UCSD-AML1 (cell line): ENCODE data around the gene COL6A5.
"Not testable (repeated sequence)": the region's sequence is repeated elsewhere in the genome, so short reads cannot be mapped to it uniquely, and the experiment has no call there.

Experiments
- DNase-seq: peaks from one replicate; lab custom pipeline; 2025; ENCODE audit not compliant: unreplicated experiment; lab: John Stamatoyannopoulos, UW

Gene COL6A5

DNA sequence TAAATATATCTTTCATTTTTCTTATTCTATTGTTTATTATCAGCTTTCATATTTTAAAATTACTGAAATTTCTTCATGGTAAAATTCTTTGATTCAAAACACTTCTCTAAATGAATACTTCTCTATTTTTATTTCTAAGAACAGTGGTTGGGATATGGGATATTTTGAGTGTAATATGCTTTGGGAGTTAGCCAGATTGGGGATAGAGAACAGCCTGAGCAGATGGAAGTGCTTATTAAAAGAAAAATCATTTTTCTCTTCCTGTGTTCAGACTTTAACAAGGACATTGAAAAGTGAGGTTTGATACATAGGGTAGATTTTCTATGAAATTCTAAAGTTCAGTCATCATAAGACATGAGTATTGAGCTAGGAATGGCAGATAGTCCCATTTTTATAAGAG, 84.8 kb downstream of the COL6A5 start:
- DNase-seq, result no peak

DNA sequence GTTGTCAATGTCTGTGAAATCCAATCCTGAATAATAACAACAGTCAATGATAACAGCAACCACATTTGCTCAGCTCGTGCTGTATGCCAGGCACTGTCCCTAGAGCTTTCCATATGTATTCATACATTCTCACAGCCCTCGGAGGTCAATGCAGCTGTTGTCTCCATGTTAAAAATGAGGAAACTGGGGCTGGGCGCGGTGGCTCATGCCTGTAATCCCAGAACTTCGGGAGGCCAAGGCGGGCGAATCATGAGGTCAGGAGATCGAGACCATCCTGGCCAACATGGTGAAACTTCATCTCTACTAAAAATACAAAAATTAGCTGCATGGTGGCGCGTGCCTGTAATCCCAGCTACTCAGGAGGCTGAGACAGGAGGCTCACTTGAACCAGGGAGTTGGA, 86.6 kb downstream of the COL6A5 start:
- DNase-seq, result not testable (repeated sequence)

DNA sequence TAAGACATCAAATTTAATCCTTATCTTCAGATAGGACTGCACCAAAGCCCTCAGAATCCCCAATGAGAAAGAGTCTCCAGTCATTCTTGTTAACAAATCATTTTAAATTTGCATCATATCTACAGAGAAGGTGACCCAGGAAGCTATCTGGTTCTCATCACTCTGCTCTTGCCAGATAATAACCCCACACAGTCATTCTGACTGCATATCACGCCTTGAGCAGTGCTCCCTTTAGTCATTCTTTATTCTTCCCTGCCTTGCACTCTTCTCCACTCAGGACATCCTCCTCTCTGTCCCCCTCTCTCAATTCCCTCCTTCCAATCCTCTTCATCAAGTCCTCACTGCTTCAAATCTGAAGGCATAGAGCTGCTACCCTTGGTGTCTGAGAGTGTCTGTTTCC, 87.8 kb downstream of the COL6A5 start:
- no peak for DNase-seq

DNA sequence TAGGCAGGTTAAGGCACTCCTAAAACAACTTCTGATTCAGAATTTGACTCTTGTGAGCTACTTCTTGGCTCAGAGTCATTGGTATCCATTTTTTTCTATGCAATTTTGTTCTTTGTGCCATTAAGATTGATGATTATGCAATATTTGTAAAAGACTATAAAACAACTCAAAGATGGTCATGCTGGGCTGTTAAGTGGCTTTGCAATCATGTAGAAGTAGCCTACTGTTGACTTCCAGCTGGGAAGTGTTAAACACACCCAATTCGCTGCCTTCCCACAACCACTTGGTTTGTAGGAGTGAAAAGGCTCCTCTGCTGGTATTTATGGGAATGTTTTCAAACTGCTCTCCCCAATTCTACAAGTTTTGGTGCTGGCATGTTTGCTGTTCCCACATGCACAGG, 96.8 kb downstream of the COL6A5 start:
- no peak for DNase-seq

DNA sequence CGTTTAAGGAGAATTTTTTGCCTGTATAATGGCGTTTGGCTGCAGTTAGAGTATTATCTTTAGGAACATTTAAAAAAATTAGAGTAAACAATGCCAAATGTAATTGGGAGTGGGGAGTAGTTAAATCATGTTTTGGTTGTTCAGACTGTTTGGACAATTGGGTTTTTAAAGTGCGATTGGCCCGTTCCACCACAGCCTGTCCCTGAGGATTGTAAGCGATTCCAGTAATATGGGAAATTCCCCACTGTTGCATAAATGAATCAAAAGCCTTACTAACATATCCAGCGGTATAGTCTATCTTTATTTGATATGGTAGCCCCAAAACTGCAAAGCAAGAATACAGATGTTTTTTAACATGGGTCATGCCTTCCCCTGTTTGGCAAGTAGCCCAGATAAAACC, 101.4 kb downstream of the COL6A5 start:
- not testable (repeated sequence) for DNase-seq

DNA sequence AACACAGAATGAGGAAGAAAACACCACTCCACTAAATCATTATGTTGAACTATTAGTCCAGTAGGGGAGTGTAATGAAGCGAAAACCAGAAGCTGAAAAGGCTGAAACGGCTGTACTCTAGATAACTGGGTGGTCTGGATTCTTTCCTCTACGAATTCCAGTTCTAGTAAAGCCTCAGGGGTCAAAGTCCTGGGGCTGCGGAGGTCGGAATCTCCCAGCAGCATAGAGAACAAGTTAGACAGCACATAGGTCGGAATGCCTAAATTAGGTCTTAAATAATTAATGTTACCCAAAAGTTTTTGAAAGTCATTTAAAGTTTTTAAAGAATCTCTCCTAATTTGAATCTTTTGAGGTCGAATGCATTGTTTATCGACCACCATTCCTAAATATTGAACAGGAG, 102.7 kb downstream of the COL6A5 start:
- not testable (repeated sequence) for DNase-seq

DNA sequence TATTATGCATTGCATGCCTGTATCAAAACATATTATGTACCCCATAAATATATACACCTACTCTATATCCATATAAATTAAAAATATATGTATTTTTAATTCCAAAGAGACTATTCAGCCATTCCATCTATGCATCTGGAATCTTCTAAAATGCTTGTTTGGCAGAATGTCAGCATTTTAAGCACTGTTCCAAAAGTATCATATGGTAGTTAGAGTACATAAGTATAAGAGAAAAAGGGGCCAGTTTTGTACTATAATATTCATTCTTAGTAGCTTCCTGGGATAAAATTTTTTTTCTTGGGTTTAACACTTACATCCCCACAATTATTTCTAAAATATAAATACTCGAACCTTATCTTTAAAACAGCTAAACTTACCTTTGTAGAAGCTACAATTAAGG, 111.1 kb downstream of the COL6A5 start:
- DNase-seq, result no peak

DNA sequence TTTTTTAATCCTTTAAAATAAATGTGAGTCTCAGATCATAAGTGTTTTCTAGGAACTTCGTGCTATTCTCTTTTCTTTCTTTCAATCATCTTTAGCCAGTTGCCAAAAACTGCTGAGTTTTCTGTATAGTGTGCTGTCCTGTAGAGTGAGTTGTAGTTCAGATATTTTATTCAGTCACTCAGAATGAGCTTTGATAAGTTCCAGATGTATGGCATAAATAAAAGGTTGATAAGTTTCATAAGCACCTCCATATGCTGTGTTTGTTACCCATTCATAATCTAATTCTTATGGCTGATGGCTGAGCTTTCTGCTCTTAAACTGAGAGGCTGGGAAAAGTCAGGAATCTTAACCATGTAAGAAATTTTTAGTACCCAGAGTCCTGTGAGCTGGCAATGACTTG, 112.2 kb downstream of the COL6A5 start:
- no peak for DNase-seq

DNA sequence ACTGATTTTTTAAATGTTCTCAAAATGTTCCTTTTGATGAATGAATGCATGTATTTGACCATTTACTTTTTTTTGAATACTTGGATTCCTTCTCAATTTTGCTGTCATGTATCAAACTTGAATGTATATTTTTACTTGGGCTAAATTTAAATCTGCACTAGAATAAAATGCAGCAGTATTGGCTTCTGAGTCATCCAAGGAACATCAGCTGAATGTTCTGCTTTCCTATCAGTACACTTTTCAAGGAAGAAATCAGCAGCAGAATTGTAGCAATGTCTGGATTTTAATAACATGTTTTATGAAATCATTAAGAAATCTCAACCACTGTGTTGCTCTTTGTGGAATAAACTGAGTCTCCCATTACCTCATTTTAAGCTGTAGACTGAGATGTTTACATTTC, 114.5 kb downstream of the COL6A5 start:
- DNase-seq, result no peak

DNA sequence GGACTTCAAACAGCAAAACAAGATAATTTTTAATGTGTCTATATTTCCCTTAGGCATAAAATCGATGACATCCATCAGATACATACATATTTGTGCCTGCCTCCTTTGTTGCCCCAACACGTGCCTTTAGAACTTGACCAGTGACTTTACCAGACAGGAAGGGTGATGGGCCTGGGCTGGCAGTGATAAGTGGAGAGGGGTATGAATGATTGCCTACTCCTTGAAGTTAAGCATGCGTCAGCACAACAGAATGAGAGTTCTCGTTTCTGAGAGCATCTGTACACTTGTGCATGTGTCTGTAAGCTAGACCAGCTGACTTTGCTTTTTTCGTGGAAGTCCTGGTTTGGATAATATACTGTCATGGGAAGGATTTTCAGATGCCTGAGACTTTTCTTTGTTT, 116.6 kb downstream of the COL6A5 start:
- DNase-seq, result no peak

DNA sequence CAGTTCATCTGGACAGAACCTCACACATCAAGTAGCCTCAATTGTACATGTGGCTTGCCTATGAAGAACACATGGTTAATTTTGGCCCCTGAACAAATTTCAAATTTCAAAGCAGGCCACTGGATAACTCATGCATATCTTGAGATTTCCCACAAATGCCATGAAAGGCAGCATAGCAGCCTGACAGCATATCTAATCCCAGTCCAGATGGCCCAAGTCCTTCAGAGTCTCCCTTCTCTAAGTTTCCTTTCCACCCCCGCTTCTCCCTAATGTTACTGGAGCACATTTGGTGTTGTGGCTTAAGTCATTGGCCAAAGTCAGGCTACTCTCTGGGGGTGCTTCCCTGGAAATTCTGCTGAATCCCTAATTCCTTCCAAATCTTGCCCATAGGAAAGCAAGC, 117.7 kb downstream of the COL6A5 start:
- no peak for DNase-seq

DNA sequence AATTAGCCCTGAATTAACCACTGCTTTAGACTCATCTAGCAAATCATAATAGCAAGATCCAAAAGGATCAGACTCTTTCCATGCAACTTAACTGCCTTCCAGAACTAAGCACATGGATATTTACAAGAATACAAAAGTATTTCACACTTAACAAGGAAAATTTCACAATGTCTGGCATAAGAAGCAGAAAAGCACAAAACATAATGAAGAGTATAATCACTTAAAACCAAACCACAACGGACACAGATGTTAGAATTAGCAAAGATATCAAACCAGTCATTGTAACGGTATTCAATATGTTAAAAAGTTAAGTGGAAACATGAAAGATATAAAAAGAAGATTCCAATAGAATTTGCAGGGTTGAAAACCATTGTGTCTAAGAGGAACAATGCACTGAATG, 120.0 kb downstream of the COL6A5 start:
- DNase-seq, result no peak

DNA sequence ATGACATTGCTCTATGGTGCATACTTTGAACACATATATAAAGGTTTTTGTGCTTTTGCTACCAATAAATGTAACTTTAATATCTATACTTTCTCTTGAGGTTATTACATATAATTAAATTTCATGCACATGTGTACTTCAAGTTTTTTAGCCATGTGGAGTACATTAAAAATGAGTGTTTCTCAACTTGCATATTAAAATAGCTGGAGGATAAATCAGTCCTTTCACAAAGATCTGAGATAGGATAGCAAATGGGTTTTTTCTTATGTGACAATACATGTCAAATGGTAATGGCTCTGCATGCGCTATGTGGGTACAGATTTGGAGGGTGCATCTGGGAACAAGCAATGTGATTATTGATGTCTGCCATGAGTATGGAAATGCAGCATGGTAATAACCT, 122.8 kb downstream of the COL6A5 start:
- no peak for DNase-seq

DNA sequence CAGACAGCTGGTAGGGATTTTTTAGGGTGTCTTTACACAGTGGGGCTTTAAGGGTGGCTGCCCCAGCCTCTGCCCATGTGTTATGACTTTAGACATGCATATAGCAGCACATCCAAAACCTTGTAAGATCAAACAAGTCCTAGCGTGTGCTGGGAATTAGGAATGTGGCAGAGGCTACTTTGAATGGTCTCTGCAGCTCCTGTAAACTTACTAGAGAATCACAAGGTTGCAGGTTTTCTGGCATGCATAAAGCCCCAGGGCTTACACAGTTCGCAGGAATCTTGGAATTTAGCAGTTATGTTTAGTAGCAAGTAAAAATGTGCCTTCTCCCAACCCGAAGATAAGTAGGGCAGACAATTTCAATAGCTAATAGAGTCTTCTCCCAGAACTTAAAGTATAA, 124.7 kb downstream of the COL6A5 start:
- no peak for DNase-seq

DNA sequence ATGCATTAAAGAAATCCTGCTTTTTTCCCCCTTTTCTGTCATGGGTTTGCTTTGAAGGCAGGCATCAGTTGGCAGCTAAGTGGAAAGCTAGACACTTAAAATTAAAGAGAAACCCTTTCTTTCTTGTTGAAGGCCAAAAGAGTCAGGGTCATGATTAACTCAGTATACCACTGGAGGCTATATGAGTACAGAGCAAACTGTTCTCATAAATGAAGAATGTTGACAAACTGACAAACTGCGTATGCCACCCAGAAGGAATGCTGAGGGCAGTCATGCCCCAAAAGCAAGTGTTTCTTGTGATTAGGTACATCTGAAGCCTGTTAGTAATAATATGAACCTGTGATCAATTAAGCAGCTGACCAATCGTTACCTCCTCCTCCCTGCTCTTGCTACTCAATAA, 127.9 kb downstream of the COL6A5 start:
- DNase-seq, result no peak

DNA sequence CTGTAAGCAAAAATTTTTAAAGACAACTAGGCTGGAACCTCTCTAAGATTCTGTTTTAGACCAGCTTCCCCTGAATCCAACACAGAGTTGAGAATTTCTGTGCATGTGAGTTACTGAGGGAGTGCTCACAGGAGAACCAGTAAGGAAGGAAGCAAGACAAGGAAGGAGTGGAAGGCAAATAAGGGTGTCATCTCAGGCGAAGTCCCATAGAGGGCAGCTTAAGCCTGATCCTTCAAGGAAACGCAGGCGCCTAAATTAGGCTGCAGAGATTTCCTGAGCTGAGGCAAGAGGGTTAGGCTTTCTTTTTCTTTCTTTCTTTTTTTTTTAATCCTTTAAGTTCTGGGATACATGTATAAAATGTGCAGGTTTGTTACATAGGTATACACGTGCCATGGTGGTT, 135.3 kb downstream of the COL6A5 start:
- DNase-seq, result no peak

DNA sequence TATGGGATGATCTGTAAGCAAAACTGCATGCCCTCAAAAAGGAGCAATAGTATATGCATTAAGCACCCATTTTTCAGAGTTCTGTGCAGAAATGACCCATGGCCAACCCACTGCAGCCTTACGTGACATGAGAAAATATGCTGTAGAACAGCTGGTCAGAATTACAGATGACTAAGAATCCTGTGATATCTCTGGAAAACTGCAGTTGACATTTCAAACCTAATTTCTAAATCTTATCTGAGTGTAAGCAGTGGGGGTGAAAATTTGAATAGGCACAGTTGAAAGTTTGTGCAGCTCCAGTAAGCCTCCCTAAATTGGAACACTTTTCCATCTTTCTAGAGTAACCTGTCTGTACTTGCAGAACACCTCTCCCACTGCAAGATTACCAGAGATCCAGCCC, 142.8 kb downstream of the COL6A5 start:
- no peak for DNase-seq

DNA sequence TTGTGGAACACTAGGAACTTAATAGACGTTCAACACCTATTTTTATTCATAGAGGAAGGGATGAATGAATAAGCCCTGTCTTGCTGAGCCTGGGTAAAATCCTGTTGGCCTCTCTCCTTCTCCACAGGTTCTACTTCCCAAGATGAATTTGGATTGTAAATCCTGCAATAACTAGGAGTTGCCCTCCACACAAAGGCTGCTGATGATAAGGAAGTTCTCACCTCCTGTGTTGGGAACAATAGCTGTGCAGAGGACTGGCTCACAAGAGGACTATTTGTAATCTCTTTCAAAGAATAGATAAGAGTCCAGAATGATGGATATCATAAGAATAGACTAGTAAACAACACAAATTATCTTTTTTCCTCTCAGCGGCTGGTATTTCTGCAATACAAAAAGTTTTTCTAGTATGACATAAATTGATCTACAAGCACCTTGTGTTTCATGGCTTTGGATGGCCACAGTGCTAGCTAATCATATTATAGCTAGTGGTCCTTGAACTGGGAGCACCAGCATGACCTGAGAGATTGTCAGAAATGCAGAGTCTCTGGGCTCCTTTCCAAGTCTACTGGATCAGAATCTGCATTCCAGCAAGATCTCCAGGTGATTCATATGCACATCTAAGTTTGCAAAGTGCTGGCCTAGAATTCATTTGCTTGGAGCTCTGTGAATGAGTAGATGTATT, 143.4 kb downstream of the COL6A5 start:
- no peak for DNase-seq

DNA sequence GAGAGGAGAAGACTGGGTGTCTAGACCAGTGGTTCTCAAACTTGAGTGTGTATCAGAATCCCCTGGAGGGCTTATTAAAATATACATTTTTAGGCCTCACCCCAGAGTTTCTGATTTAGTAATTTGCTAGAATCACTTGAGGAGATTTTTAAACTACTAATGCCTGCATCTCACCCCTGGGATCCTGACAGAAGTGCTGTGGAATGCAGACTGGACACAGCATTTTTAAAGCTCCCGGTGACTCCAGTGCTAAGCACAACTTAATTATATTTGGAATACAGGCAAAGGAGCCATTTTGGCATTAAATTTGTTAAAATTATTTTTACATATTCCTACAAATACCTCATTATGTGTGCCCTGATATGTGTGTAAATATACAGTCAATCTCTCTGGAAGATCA, 144.8 kb downstream of the COL6A5 start:
- no peak for DNase-seq

DNA sequence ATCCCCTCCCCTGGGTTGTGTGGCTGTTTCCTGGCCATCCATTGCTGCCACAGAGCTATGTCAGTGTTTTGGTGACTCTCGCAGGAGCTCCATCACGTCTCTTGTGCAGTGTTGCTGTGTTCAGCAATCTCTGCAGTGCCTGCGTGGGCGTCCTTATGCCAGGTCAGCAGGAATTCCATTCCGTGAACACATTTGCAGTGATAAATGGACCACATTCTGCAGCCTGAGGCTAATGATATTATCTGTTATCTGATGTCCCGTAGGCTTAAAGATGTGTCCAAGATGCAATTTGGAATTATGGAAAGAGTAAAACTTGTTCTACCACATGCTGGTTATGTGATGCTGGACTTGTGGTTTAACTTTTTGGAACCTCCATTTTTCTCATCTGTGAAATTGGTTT, 146.0 kb downstream of the COL6A5 start:
- no peak for DNase-seq

DNA sequence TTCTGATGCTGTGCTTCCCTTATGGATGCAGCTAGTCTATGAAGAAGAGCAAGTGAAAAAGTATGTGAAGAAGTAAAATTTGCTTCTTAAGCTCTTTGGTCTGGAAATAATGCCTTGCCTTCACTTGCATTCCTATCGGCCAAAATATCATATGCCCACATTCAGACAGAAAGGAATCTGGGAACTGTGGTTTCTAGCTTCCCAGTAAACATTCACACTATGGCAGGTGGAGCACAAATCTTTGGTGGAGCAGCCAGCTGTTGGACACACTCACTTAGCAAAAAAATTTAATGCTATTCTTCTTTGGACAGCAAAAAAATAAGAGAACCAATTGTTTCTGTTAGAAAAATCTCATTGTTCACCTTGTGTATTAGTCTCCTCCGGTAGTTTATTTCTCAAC, 159.2 kb downstream of the COL6A5 start:
- no peak for DNase-seq

DNA sequence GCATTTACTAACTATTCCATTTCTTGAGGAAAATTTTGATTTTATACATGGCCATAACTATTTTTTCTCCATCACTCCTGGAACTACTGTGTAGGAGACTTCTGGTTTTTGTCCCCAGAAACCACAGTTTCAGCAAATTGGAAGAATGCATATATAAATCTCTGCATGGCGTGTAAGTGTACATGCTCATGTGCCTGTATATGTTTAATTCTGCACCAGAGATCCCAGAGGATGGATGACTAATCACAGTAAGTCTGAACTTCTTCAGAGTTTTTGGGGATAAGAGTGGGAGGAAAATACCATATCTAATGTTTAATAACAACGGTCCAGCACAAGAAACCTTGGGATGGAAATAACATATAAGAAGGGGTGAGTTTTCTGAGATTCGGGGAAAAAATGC, 160.6 kb downstream of the COL6A5 start:
- DNase-seq, result no peak

DNA sequence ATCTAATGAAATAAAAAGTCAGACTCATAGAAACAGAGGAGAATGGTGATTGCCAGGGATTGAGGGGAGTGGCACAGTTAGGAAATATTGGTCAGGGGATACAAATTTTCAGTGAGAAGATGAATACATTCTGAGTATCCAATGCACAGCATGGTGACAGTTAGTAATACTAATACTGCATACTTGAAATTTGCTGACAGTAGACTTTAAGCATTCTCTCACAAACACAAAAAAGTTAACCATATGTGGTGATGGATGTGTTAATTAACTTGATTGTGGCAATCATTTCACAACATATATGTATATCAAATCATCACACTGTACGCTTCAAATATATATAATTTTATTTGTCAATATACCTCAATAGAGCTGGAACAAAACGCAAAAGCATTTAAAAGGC, 162.3 kb downstream of the COL6A5 start:
- DNase-seq, result no peak

DNA sequence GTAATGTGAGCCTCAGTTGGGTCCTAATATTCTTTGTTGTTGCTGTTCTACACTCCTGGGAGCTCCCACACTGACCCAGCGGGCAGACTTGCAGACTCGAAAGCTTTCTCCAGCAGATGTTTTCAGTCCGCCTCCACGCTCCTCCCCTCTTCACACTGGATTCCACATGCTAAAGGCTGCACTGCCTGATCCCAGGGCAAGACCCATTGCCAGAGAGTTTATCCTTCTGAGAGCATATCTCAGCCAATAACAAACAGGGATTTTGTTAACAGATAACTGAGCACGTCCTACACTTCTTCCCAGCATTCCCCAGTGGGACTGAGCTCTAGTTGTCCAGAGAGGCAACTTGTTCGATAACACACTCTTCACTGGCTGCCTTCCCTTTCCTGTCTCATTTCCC, 163.5 kb downstream of the COL6A5 start:
- DNase-seq, result no peak
